SHP77 treated with DMSO at 0.1 percent for 48 hours (cell line): ENCODE results near the gene DMC1.

ENCODE experiments used
- DNase-seq: peaks from one replicate; lab custom pipeline; 2025; lab: John Stamatoyannopoulos, UW

The DMC1 gene

GRCh38 chr22:38469306-38469781, 100.6 kb downstream of the DMC1 start:
- DNase-seq: no peak
